Measurements from ENCODE around the gene WWOX. TPM values are rescaled to one million over a fixed set of nuclear protein-coding genes. Genes with fewer than 3 reads are reported as not detected.

WWOX gene
- total and polyA plus RNA-seq, 2 of the 4 experiments (the other 2 are of a cell fraction): 2.7 to 5.4 TPM

GRCh38 chr16:78535098-78535497 is 435.6 kb downstream of the WWOX start:
- Histone ChIP-seq H2BK120ac (ENCODE audit: low read depth, low read length) (no peak overlapping the region), H3K23ac (ENCODE audit: low read depth, low read length) (no peak overlapping the region), H3K18ac (ENCODE audit: low read depth, low read length) (no peak overlapping the region), H3K79me1 (ENCODE audit: low read depth in 1 of 2, low read length in 2 of 2) (no peaks in the 10 kb centered on the region), H3K36me3 (ENCODE audit: control insufficient read depth, insufficient read depth, low read length) (no peaks in the 10 kb centered on the region), H3K4me3 (ENCODE audit: insufficient read depth, low read depth, low read length) (no peak overlapping the region), H4K91ac (ENCODE audit: insufficient read depth, low read depth, low read length) (no peak overlapping the region), H2BK20ac (ENCODE audit: low read depth, low read length) (no peak overlapping the region), H4K5ac (ENCODE audit: low read depth, low read length) (no peak overlapping the region), H2BK5ac (ENCODE audit: low read depth, low read length, poor library complexity, severe bottlenecking) (no peak overlapping the region), H2BK15ac (ENCODE audit: low read depth, low read length) (no peak overlapping the region), H4K8ac (ENCODE audit: low read depth in 2 of 2, low read length in 2 of 2) (no peak overlapping the region), H3K4me1 (ENCODE audit: control insufficient read depth, insufficient read depth, low read length) (no peaks in the 10 kb centered on the region), H3K27me3 (ENCODE audit: control insufficient read depth, insufficient read depth, low read length) (no peaks in the 10 kb centered on the region), H3K4me2 (ENCODE audit: low read depth, low read length) (no peak overlapping the region), H4K20me1 (ENCODE audit: insufficient read depth, low read length) (no peaks in the 10 kb centered on the region), H2AFZ (replicated peaks; ENCODE audit: low read length, poor library complexity) (no peak overlapping the region), H3K27ac (ENCODE audit: insufficient read depth, low read length) (no peak overlapping the region), H3K9ac (ENCODE audit: low read depth, low read length) (no peak overlapping the region), H3K9me1 (ENCODE audit: insufficient read depth, low read length) (no peaks in the 10 kb centered on the region), H2AK9ac (replicated peaks; ENCODE audit: low read depth, low read length, poor library complexity) (no peak overlapping the region), H3K56ac (ENCODE audit: extremely low read depth, insufficient read depth, low read length) (no peak overlapping the region), H3K9me3 (ENCODE audit: control insufficient read depth, insufficient read depth, low read length) (peaks cover 20% of the 10 kb centered on the region), H3K14ac (replicated peaks; ENCODE audit: low read depth, low read length) (no peak overlapping the region), H2AK5ac (ENCODE audit: low read depth, low read length) (no peak overlapping the region), H3K4ac (ENCODE audit: low read depth, low read length) (no peak overlapping the region)
- dilution Hi-C loops (cut with HindIII; ENCODE audit: low sequenced_read_pairs, unreplicated experiment): no loop called here
- BruUV-seq (replicated peaks): no TSS peak
- ATAC-seq (ENCODE audit: low read depth) (no peak), DNase-seq (no peak)
- WGBS, 2 experiments (ENCODE audit: extremely low coverage in 2 of 2, insufficient read length in 1 of 2): no CpG with 5 or more reads among the region's 4 CpGs
- TF ChIP-seq USF2 (IDR thresholded peaks at IDR 0.05; ENCODE audit: low read depth, low read length) (no peak), ELK1 (IDR thresholded peaks at IDR 0.05; ENCODE audit: borderline replicate concordance, low read depth, low read length) (no peak), CEBPB (IDR thresholded peaks at IDR 0.05; ENCODE audit: low read depth, low read length) (no peak), POLR2A (IDR thresholded peaks at IDR 0.05; ENCODE audit: low read depth, low read length) (no peak), NFE2L2 (IDR thresholded peaks at IDR 0.05; ENCODE audit: low read depth, low read length) (no peak), RAD21 (IDR thresholded peaks at IDR 0.05; ENCODE audit: low read length) (no peak), CTCF (conservative IDR thresholded peaks at IDR 0.05; ENCODE audit: low read depth, low read length) (no peak), MAFK (IDR thresholded peaks at IDR 0.05; ENCODE audit: low read depth, low read length) (no peak), MXI1 (IDR thresholded peaks at IDR 0.05; ENCODE audit: borderline replicate concordance, low read depth, low read length) (no peak), SMC3 (IDR thresholded peaks at IDR 0.05; ENCODE audit: low read depth, low read length) (no peak), RCOR1 (IDR thresholded peaks at IDR 0.05; ENCODE audit: insufficient replicate concordance, low read length) (no peak), RFX5 (IDR thresholded peaks at IDR 0.05; ENCODE audit: low read depth, low read length) (no peak), CHD1 (IDR thresholded peaks at IDR 0.05; ENCODE audit: low read depth, low read length) (no peak), BHLHE40 (IDR thresholded peaks at IDR 0.05; ENCODE audit: low read depth, low read length) (no peak), MAZ (IDR thresholded peaks at IDR 0.05; ENCODE audit: borderline replicate concordance, low read depth, low read length) (no peak), FOS (IDR thresholded peaks at IDR 0.05; ENCODE audit: low read depth, low read length) (no peak)
- in situ Hi-C loops (cut with MboI; ENCODE audit: low sequenced_read_pairs): no loop called here
- POLR2A ChIA-PET (ENCODE audit: unreplicated experiment): no interaction called here
- intact Hi-C loops (cut with micrococcal nuclease): no loop called here
- CTCF ChIA-PET: no interaction called here
